ENCODE results near the gene TNFRSF18. TPM values are rescaled to one million over a fixed set of nuclear protein-coding genes. Genes with fewer than 3 reads are reported as not detected.

TNFRSF18 gene
- total RNA-seq, 1 experiment from 2014 or later, result 0.83 TPM

GRCh38 chr1:1162597-1163537 is 43.5 kb downstream of the TNFRSF18 start (continued):
- TF ChIP-seq TEAD1 (CRISPR knock-in tag; IDR thresholded peaks at IDR 0.05) (no peak), NFYB (CRISPR knock-in tag; conservative IDR thresholded peaks at IDR 0.05; ENCODE audit: low read depth) (peak; percentile 46; the same call in 1 of the 2 replicates), SMAD3 (CRISPR knock-in tag; IDR thresholded peaks at IDR 0.05; ENCODE audit: borderline replicate concordance) (no peak), JAZF1 (CRISPR knock-in tag; IDR thresholded peaks at IDR 0.05) (no peak), RELA (CRISPR knock-in tag; IDR thresholded peaks at IDR 0.05; ENCODE audit: borderline replicate concordance) (no peak), ZNF396 (CRISPR knock-in tag; IDR thresholded peaks at IDR 0.05; ENCODE audit: borderline replicate concordance) (no peak), MYBL2 (CRISPR knock-in tag; IDR thresholded peaks at IDR 0.05) (no peak), ETV6 (CRISPR knock-in tag; IDR thresholded peaks at IDR 0.05) (no peak), SOX15 (CRISPR knock-in tag; IDR thresholded peaks at IDR 0.05) (no peak), ZNF281 (CRISPR knock-in tag; IDR thresholded peaks at IDR 0.05) (no peak), MXD4 (CRISPR knock-in tag; IDR thresholded peaks at IDR 0.05; ENCODE audit: borderline replicate concordance) (no peak)

- ATAC-seq (no peak), DNase-seq (ENCODE audit: low spot score) (no peak)
- POLR2A ChIA-PET, result no interaction called here
- CTCF ChIA-PET, result interaction anchor here (0.5 to 1.9 kb wide), 3 partner anchors 12 to 112 kb away, joined by 4 to 9 read pairs (median 5); partner anchors contain the start of genes TTLL10 and UBE2J2
- Mint-ChIP-seq H3K4me1 (peaks cover 11% of the 10 kb centered on the region), H3K27me3 (ENCODE audit: low read depth) (peaks cover 7% of the 10 kb centered on the region), H3K4me3 (no peak overlapping the region), H3K27ac (no peak overlapping the region), H3K36me3 (no peaks in the 10 kb centered on the region), H3K9me3 (no peaks in the 10 kb centered on the region)
- TF ChIP-seq ZNF416 (CRISPR knock-in tag; IDR thresholded peaks at IDR 0.05) (no peak), ZBTB21 (CRISPR knock-in tag; IDR thresholded peaks at IDR 0.05; ENCODE audit: borderline replicate concordance) (no peak), ZNF281 (CRISPR knock-in tag; IDR thresholded peaks at IDR 0.05) (no peak), SMAD3 (CRISPR knock-in tag; IDR thresholded peaks at IDR 0.05; ENCODE audit: borderline replicate concordance) (no peak), NFE2L1 (CRISPR knock-in tag; IDR thresholded peaks at IDR 0.05) (no peak), FOXP4 (CRISPR knock-in tag; IDR thresholded peaks at IDR 0.05) (no peak), STAT6 (CRISPR knock-in tag; conservative IDR thresholded peaks at IDR 0.05; ENCODE audit: low read depth) (no peak)
Measured at GRCh38 chr1:1161683-1162079, 44.7 kb downstream of the TNFRSF18 start.
